HG03378 (cell line): ENCODE measurements around the gene SLC7A7.
"Not testable (repeated sequence)": the region's sequence is repeated elsewhere in the genome, so short reads cannot be mapped to it uniquely, and the experiment has no call there.

ENCODE experiments used
- ATAC-seq: cut with Tn5 transposase; IDR thresholded peaks from one replicate; pipeline ENCODE4 v1.9.1; 2021; ENCODE audit warnings: mild to moderate bottlenecking, moderate library complexity; ENCODE audit not compliant: unreplicated experiment

The SLC7A7 gene

GRCh38 chr14:22794551-22794951, 20.7 kb downstream of the SLC7A7 start:
- ATAC-seq: peak; percentile 57

GRCh38 chr14:22793976-22794375, 21.3 kb downstream of the SLC7A7 start:
- ATAC-seq: no peak

- not testable (repeated sequence) for ATAC-seq
Observed at GRCh38 chr14:22793550-22793949, 21.7 kb downstream of the SLC7A7 start.

GRCh38 chr14:22792158-22792557, 23.1 kb downstream of the SLC7A7 start:
- ATAC-seq: no peak

DNA sequence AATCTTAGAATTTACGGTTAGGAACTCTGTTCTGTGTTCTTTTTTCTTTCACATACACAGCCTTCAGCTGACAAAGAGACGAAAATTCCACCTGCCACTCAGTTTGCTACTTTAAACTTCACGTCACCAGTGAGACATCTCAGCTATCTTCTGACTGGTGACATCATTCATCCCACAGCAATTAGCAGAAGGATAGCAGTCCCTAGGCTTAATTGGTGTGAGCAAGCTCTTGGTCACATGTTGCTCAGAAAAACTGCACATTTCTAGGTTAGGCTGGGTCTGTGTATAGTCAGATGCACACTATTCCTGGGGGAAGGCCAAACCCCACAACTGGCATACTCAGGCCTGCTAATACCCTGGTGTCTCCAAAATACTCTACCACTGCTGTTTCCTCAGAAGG, 23.9 kb downstream of the SLC7A7 start:
- no peak for ATAC-seq

- ATAC-seq: no peak
Observed at GRCh38 chr14:22786685-22787084, 28.6 kb downstream of the SLC7A7 start.

DNA sequence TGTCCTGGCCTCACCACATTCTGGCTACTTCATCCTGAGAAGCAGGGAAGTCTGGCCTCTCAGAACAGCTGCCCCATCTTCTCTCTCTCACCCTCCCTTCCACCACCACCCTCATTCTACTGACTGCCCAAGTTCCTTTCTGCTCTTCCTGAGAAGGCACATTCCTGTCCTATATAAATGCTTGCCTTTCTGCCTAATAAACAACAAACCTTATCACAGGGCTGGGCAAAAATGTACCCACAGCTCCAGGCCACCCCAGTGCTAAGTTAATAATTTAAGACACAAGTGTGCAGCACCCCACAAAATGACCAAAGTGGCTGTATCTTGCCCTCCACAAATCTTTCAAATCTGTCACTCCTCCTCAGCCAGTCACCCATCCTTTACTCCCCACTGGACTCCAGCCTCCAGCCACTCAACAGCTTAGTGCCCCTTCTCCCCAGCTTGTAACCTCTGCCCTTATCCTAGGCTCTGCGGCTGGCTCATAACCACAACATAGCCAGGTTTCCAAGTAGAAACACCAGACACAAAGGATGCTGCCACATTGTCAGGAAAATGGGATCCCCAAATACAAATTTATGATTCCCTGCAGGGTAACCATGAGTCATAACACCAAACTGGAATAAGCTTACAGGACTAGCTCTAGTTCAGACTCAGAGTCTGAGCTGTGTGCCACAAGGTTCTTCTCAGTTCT, 33.8 kb downstream of the SLC7A7 start:
- ATAC-seq: no peak

- no peak for ATAC-seq
Observed at GRCh38 chr14:22780941-22781300, 34.3 kb downstream of the SLC7A7 start.

DNA sequence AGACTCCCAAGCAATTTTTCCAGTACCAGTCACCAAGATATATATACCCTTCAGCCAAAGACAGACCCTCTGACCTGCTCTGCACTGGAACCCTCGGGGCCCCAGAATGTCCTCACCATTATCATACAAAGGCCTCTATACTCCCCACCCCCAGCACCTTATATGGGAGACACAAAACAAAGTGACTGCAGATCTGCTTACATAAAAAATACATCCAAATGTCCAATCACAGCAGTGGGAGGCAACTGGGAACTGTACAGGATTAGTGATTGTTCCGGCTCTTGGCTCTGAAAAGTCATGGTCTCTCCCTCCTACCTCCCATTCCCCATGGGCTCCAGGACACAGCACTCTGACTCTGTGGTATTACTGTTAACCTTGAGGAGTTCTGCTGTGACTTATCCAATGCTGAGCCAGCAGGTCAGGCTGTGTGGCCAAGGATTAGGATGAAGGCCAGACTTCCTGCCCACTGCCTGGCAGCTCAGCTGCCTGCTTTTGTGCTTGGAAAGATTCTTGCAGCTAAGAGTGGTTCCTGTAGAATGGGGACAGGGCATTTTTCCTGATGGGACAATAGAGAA, 35.0 kb downstream of the SLC7A7 start:
- ATAC-seq: no peak

DNA sequence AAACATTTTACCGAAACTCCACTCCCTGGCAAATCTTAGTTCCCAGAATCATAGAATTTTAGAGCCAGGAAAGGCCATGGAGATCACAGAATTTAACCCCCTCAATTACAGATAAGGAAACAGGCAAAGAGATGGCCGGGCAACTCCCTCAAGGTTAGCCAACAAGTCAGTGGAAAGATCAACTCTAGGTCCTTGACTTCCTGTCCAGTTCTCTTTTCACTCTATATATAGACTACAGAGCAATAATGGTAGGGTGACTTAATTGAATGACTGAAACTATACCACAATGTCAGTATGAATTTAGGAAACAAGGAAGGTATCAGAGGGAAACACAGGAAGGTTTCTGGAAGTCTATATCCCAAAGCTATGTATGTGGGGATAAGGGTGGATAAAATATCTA, 37.2 kb downstream of the SLC7A7 start:
- ATAC-seq: no peak

GRCh38 chr14:22776849-22777248, 38.4 kb downstream of the SLC7A7 start:
- ATAC-seq: not testable (repeated sequence)

DNA sequence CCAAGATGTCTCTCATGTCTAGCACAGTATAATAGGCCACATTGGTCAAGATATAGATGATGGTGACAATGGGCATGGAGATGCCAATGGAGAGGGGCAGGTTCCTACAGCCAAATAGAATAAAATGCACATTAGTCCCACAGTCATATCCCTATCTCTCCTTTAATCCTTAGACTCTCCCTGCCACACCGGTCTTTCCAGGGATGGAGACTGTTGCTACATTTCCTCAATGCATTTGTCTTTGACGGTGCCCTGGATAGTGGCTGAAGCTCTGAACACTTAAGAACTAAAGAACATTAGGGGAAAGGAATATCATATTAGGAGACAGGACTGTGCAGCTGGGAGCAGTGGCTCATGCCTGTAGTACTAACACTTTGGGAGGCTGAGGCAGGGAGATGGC, 39.0 kb downstream of the SLC7A7 start:
- ATAC-seq: no peak

DNA sequence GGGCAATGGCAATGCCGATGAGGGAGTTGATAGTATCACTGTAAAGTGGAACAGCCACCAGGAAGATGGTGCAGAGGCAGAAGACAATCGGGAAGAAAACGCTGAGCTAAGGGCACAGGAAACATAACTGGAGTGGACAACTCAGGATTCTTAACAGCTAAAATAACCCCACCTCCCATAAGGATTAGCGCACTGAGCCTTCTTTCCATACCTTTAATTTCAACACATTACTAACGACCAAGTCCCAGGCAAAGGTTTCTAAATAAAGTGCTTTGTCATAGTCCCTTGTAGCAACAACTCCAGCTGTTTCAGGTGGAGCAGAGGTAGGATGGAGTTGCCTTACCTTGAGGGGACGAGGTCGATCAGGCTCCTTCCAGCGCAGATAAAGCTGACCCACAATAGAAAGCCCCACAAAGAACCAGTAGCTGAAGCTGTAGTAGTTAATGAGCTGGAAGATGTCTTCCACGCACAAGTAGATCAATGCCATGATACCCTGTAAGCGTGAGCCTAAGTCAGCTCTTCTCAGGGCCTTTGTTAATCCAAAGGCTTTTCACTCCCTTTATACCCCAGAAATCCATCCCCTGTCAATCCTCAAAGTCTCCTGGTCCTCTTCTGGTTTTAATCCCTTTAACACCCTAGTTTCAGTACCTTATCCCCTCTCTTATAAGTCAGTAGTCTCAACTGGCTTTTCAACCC, 41.1 kb downstream of the SLC7A7 start:
- no peak for ATAC-seq

GRCh38 chr14:22773162-22774010, 41.8 kb downstream of the SLC7A7 start:
- no peak for ATAC-seq

GRCh38 chr14:22772725-22773124, 42.5 kb downstream of the SLC7A7 start:
- ATAC-seq: no peak

DNA sequence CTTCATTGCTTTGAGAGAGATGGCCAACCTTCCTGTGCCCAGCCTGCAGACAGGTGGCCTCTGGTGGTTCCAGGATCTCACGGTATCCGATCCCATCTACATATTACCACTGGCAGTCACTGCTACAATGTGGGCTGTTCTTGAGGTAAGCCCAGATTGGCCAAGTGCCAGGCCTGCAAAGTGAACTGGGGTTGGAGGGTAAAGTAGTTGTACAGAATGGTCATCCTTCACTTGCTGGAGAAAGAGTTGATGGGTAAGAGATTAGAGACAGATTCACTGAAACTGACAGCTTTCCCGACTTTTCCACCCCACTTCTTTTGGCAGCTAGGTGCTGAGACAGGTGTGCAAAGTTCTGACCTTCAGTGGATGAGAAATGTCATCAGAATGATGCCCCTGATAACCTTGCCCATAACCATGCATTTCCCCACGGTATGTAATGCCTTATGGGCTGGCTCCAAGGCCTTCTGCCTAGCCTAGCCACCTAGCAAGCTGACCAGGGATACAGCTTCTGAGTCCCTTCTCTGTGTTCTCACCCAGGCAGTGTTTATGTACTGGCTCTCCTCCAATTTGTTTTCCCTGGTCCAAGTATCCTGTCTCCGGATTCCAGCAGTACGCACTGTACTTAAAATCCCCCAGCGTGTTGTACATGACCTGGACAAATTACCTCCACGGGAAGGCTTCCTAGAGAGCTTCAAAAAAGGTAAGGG, 44.6 kb downstream of the SLC7A7 start:
- no peak for ATAC-seq

GRCh38 chr14:22769369-22769768, 45.9 kb downstream of the SLC7A7 start:
- no peak for ATAC-seq

GRCh38 chr14:22768947-22769346, 46.3 kb downstream of the SLC7A7 start:
- no peak for ATAC-seq

- peak; percentile 7 for ATAC-seq
Observed at GRCh38 chr14:22767323-22767589, 48.0 kb downstream of the SLC7A7 start.

DNA sequence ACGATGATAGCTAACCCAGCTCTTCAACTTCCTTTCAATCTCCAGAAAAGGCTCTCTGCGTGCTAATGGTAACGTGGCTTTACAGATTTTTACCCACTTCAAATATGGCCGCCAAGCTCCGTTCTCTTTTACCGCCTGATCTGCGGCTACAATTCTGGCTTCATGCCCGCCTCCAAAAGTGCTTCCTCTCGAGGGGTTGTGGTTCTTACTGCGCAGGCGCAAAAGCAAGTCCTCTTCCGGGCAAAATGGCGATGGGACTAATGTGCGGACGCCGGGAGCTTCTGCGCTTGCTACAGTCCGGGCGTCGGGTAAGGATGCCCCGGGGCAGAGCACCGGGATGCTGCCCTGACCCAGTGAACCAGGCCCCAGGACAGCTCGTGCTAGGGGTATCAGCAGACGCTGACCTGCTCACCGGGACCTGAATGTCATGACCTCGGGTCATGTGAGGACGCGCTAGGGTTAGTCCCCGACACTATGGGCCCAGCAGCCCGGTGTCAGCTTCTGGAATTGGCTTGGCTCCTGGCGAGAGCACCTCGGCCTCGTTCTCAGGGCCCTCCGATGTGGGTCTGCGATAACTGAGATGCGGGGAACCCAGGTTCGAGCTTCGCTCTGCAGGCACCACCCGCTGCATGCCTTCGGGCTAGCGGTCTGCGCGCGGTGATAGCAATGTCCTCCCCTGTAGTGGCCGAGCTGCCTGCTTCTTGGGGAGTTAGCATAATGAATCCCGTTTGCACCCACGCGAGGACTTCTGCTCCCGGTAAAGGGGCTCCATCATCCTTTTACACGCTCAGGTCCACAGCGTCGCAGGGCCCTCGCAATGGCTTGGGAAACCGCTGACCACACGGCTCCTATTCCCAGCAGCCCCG, 48.5 kb downstream of the SLC7A7 start, which contains the start of gene OXA1L:
Gene OXA1L (plus strand): TSS at position 232 of the 866 bp plus-strand sequence. CDS start 14 bp downstream, at position 246.
- peak; percentile 79 for ATAC-seq
